Spleen (tissue), 11 donors: ENCODE results near the gene AJM1. TPM values are rescaled to one million over a fixed set of nuclear protein-coding genes. Genes with fewer than 3 reads are reported as not detected.

Source experiments
- DNase-seq: peaks from one replicate; pipeline ENCODE4 v3.0.0-alpha.2; 2020
- H3K27ac ChIP-seq, 8 donors: fragments of 200-600 bp; sonication (generic) in 7 of 8; 1 replicate in 4 of 8; 2 replicates in 4 of 8; pipeline versions ENCODE4 v1.5.0 to v1.8.0; 2016 to 2021; ENCODE audit warnings: inconsistent platforms in 4 of 8, mild to moderate bottlenecking in 4 of 8, moderate library complexity in 1 of 8
- H3K27me3 ChIP-seq, 7 donors: fragments of 200-600 bp; sonication (generic) in 6 of 7; replicated peaks in 1 of 7; 1 replicate in 4 of 7; 2 replicates in 3 of 7; pipeline versions ENCODE4 v1.5.0 to v1.8.0; 2016 to 2021; ENCODE audit warnings: inconsistent platforms in 3 of 7, mild to moderate bottlenecking in 1 of 7
- H3K36me3 ChIP-seq, 6 donors: fragments of 200-600 bp; sonication (generic) in 5 of 6; 1 replicate in 4 of 6; 2 replicates in 2 of 6; pipeline versions ENCODE4 v1.5.0 to v1.8.0; 2016 to 2021; ENCODE audit warnings: inconsistent platforms in 2 of 6
- H3K4me1 ChIP-seq, 6 donors: fragments of 200-600 bp; sonication (generic) in 5 of 6; 1 replicate in 3 of 6; 2 replicates in 3 of 6; pipeline versions ENCODE4 v1.5.0 to v1.8.0; 2016 to 2021; ENCODE audit warnings: inconsistent platforms in 3 of 6
- H3K4me3 ChIP-seq, 8 donors: fragments of 200-600 bp; sonication (generic) in 7 of 8; 1 replicate in 4 of 8; 2 replicates in 4 of 8; pipeline versions ENCODE4 v1.5.0 to v1.8.0; 2016 to 2021; ENCODE audit warnings: inconsistent platforms in 4 of 8, mild to moderate bottlenecking in 4 of 8, moderate library complexity in 2 of 8
- H3K9me3 ChIP-seq, 8 donors: fragments of 200-600 bp; sonication (generic) in 7 of 8; 1 replicate in 4 of 8; 2 replicates in 4 of 8; pipeline versions ENCODE4 v1.5.0 to v1.8.0; 2016 to 2021; ENCODE audit warnings: inconsistent platforms in 4 of 8
- CTCF ChIP-seq, 11 experiments: fragments of 200-600 bp in 7 of 11; fragments of 450-650 bp in 4 of 11; sonication (generic) in 4 of 11; IDR thresholded peaks in 8 of 11; conservative IDR thresholded peaks in 3 of 11; 1 replicate in 7 of 11; 2 replicates in 4 of 11; pipeline versions ENCODE4 v1.4.0 to v1.8.0; 2016 to 2021; ENCODE audit warnings: antibody characterized with exemption in 11 of 11, inconsistent platforms in 4 of 11, mild to moderate bottlenecking in 1 of 11
- POLR2A ChIP-seq, 3 donors: fragments of 450-650 bp; IDR thresholded peaks; one replicate each; pipeline ENCODE4 v1.5.1; 2017; ENCODE audit warnings: antibody characterized with exemption in 3 of 3, mild to moderate bottlenecking in 1 of 3
- POLR2AphosphoS5 ChIP-seq, 3 donors: sonication (generic); formaldehyde crosslinking; IDR thresholded peaks; one replicate each; pipeline ENCODE4 v1.5.1; 2017; ENCODE audit warnings: antibody characterized with exemption in 3 of 3
- WGBS, 5 donors: extraction: QIAGEN DNeasy Blood & Tissue Kit in 3 of 5; methylation state at CpG; one replicate each; pipeline versions ENCODE4 v1.1.5 to v1.1.7; 2013 to 2018; 5-methylcytosine and 5-hydroxymethylcytosine counted together
- intact Hi-C: fragments of 100-400 bp; cut with DNase I; formaldehyde crosslinking; loops from one replicate; pipeline ENCODE4 v1.15.0; 2023; ENCODE audit warnings: low total_unique reads
- polyA plus RNA-seq, 3 donors: library from polyadenylated mRNA; stranded (reverse); fragments of 200-250 nt; gene quantifications; one replicate each; pipeline ENCODE4 v1.2.1, GENCODE V29; 2013
- total RNA-seq, 7 donors: library from RNA; depleted of rRNA in 3 of 7; stranded (reverse); fragments of >200 nt in 3 of 7; fragmentation: NEBNext Ultra II Directional in 4 of 7; extraction: Animal tissue kit (Norgen Biotek cat#: 25700) in 4 of 7; gene quantifications; one replicate each; pipeline versions ENCODE4 v1.1.0 to v1.2.1, GENCODE V29; 2016 to 2021
- donor health status: healthy with polysubstance abuse.
- donor health status: DM: no; HTN: no; CAD: no; lungs with moderate emphysema.
- donor health status: DM: no; HTN: no; CAD: no.
- donor health status: Bipolar disorder and iron deficiency.
- donor health status: healthy.
- donor health status: DM: no; HTN: no; CAD: no.
- donor health status: DM: yes; HTN: yes; CAD: no.

Gene AJM1
- total and polyA plus RNA-seq, 10 donors: 0.91 to 13.1 (median 4.9) TPM

- Histone ChIP-seq H3K27ac (no peak overlapping the region), H3K9me3 (no peaks in the 10 kb centered on the region), H3K4me3 (no peak overlapping the region), H3K36me3 (peaks cover 0 to 59% (median 24%) of the 10 kb centered on the region in 6 donors), H3K27me3 (no peaks in the 10 kb centered on the region), H3K4me1 (peaks cover 0 to 62% (median 28%) of the 10 kb centered on the region in 6 donors)
- 82 to 95% (median 87%) methylated on average over 6 to 29 of the region's 29 CpGs for WGBS, 5 donors
- DNase-seq: peak; percentile 72
- intact Hi-C loops: no loop called here
- TF ChIP-seq POLR2A (IDR thresholded peaks at IDR 0.05): no peak
- TF ChIP-seq POLR2AphosphoS5 (IDR thresholded peaks at IDR 0.05): peak in 2 of 3 donors; percentile 43 to 67
- TF ChIP-seq CTCF (IDR thresholded peaks at IDR 0.05 in 8 of 11, conservative IDR thresholded peaks at IDR 0.05 in 3 of 11): no peak
Observed at GRCh38 chr9:136857581-136858412, 15.5 kb downstream of the AJM1 start.

GRCh38 chr9:136858452-136858843 is 16.2 kb downstream of the AJM1 start:
- intact Hi-C loops: no loop called here
- 90 to 100% (median 94%) methylated on average over 5 to 15 of the region's 15 CpGs; no CpG with 5 or more reads in 1 of the 5 donors for WGBS, 5 donors
- TF ChIP-seq POLR2A (IDR thresholded peaks at IDR 0.05) (no peak), CTCF (IDR thresholded peaks at IDR 0.05 in 8 of 11, conservative IDR thresholded peaks at IDR 0.05 in 3 of 11) (no peak), POLR2AphosphoS5 (IDR thresholded peaks at IDR 0.05) (no peak)

GRCh38 chr9:136858844-136859757 is 16.8 kb downstream of the AJM1 start:
- no peaks in the 10 kb centered on the region for H3K27me3 ChIP-seq
- peak overlapping the region in 1 of 8 donors; percentile 11 for H3K27ac ChIP-seq
- 77 to 87% (median 85%) methylated on average over 11 to 20 of the region's 20 CpGs for WGBS, 5 donors

More at GRCh38 chr9:136858452-136858843, 16.2 kb downstream of the AJM1 start:
- Histone ChIP-seq H3K4me3 (no peak overlapping the region), H3K27ac (peak overlapping the region in 1 of 8 donors; percentile 4), H3K36me3 (peaks cover 0 to 65% (median 31%) of the 10 kb centered on the region in 6 donors), H3K27me3 (no peaks in the 10 kb centered on the region), H3K4me1 (peaks cover 0 to 60% (median 25%) of the 10 kb centered on the region in 6 donors), H3K9me3 (no peaks in the 10 kb centered on the region)
- DNase-seq: peak; percentile 66

More at GRCh38 chr9:136858844-136859757, 16.8 kb downstream of the AJM1 start:
- Histone ChIP-seq H3K4me3 (no peak overlapping the region), H3K36me3 (peaks cover 0 to 72% (median 37%) of the 10 kb centered on the region in 6 donors), H3K4me1 (peaks cover 0 to 60% (median 24%) of the 10 kb centered on the region in 6 donors), H3K9me3 (no peaks in the 10 kb centered on the region)
- intact Hi-C loops: no loop called here
- no peak for TF ChIP-seq CTCF (IDR thresholded peaks at IDR 0.05 in 8 of 11, conservative IDR thresholded peaks at IDR 0.05 in 3 of 11)
- TF ChIP-seq POLR2AphosphoS5 (IDR thresholded peaks at IDR 0.05): peak in 2 of 3 donors; percentile 32 to 36
- peak; percentile 67 for DNase-seq
